WTC11 (cell line): ENCODE measurements around the gene SLC1A3. TPM values are rescaled to one million over a fixed set of nuclear protein-coding genes. Genes with fewer than 3 reads are reported as not detected.

Experiments used
- ATAC-seq: fragments of 200-7000 bp; cut with Tn5 transposase; 2 replicates; pipeline ENCODE4 v1.10.0; 2021; ENCODE audit warnings: mild to moderate bottlenecking, moderate library complexity
- CTCF ChIA-PET: fragments of 300-600 bp; sonication (Branson Sonifier 250); formaldehyde crosslinking; loops from one replicate; lab custom pipeline; 2021; ENCODE audit warnings: antibody characterized with exemption; lab: Charles Lee
- POLR2A ChIA-PET: fragments of 350-600 bp; sonication (Branson Sonifier 250); formaldehyde crosslinking; loops from one replicate; lab custom pipeline; 2021; ENCODE audit warnings: antibody characterized with exemption; lab: Charles Lee
- DNase-seq: peaks from one replicate; pipeline ENCODE4 v3.0.0; 2021; ENCODE audit warnings: low spot score
- H3K27ac Mint-ChIP-seq: 2 replicates; pipeline ENCODE4 v1.8.0; 2021; ENCODE audit warnings: mixed read lengths
- H3K27me3 Mint-ChIP-seq: 2 replicates; pipeline ENCODE4 v1.8.0; 2021; ENCODE audit warnings: low read depth, mild to moderate bottlenecking, moderate library complexity, mixed read lengths
- H3K36me3 Mint-ChIP-seq: 2 replicates; pipeline ENCODE4 v1.8.0; 2021; ENCODE audit warnings: mixed read lengths
- H3K4me1 Mint-ChIP-seq: 2 replicates; pipeline ENCODE4 v1.8.0; 2022; ENCODE audit warnings: mixed read lengths
- H3K4me3 Mint-ChIP-seq: 2 replicates; pipeline ENCODE4 v1.8.0; 2021; ENCODE audit warnings: mild to moderate bottlenecking, moderate library complexity, mixed read lengths
- H3K9me3 Mint-ChIP-seq: 2 replicates; pipeline ENCODE4 v1.8.0; 2021; ENCODE audit warnings: mixed read lengths
- AFF4 ChIP-seq: sonication (generic); formaldehyde crosslinking; IDR thresholded peaks from 2 replicates; pipeline ENCODE4 v1.8.1; 2023; ENCODE audit warnings: mild to moderate bottlenecking, missing genetic modification reagents, borderline replicate concordance
- ATF2 ChIP-seq: sonication (generic); formaldehyde crosslinking; IDR thresholded peaks from 2 replicates; pipeline ENCODE4 v1.8.1; 2022; ENCODE audit warnings: low read depth, missing genetic modification reagents, borderline replicate concordance
- ATF6 ChIP-seq: sonication (generic); formaldehyde crosslinking; IDR thresholded peaks from 2 replicates; pipeline ENCODE4 v1.8.1; 2023; ENCODE audit warnings: mild to moderate bottlenecking, missing genetic modification reagents
- CTCF ChIP-seq: fragments of 200-600 bp; IDR thresholded peaks from 2 replicates; pipeline ENCODE4 v1.8.0; 2022; ENCODE audit warnings: antibody characterized with exemption
- E2F5 ChIP-seq: sonication (generic); formaldehyde crosslinking; IDR thresholded peaks from 2 replicates; pipeline ENCODE4 v1.8.1; 2022; ENCODE audit warnings: mild to moderate bottlenecking, moderate library complexity, missing genetic modification reagents
- ERG ChIP-seq: fragments of 250-450 bp; sonication (Bioruptor Pico); IDR thresholded peaks from 2 replicates; pipeline ENCODE4 v1.8.0; 2021; ENCODE audit warnings: mild to moderate bottlenecking
- ESRRA ChIP-seq: sonication (generic); formaldehyde crosslinking; IDR thresholded peaks from 2 replicates; pipeline ENCODE4 v1.8.1; 2022; ENCODE audit warnings: mild to moderate bottlenecking, missing genetic modification reagents, borderline replicate concordance
- FOXJ3 ChIP-seq: sonication (generic); formaldehyde crosslinking; IDR thresholded peaks from 2 replicates; pipeline ENCODE4 v1.9.0; 2021; ENCODE audit warnings: missing genetic modification reagents, mild to moderate bottlenecking, borderline replicate concordance
- GTF2I ChIP-seq: fragments of 250-450 bp; sonication (Bioruptor Pico); conservative IDR thresholded peaks from 2 replicates; pipeline ENCODE4 v1.4.0; 2021; ENCODE audit warnings: mild to moderate bottlenecking
- HMGA2 ChIP-seq: fragments of 250-450 bp; sonication (Bioruptor Pico); IDR thresholded peaks from 2 replicates; pipeline ENCODE4 v1.4.0; 2021; ENCODE audit warnings: mild to moderate bottlenecking, moderate library complexity
- JUN ChIP-seq: sonication (generic); formaldehyde crosslinking; IDR thresholded peaks from 2 replicates; pipeline ENCODE4 v1.8.0; 2023; ENCODE audit warnings: mild to moderate bottlenecking, missing genetic modification reagents
- NR1H2 ChIP-seq: sonication (generic); formaldehyde crosslinking; IDR thresholded peaks from 2 replicates; pipeline ENCODE4 v1.9.0; 2021; ENCODE audit warnings: mild to moderate bottlenecking, moderate library complexity, missing genetic modification reagents
- NR2C2 ChIP-seq: sonication (generic); formaldehyde crosslinking; IDR thresholded peaks from 2 replicates; pipeline ENCODE4 v1.8.0; 2022; ENCODE audit warnings: mild to moderate bottlenecking, missing genetic modification reagents
- OVOL2 ChIP-seq: fragments of 250-450 bp; sonication (Bioruptor Pico); IDR thresholded peaks from 2 replicates; pipeline ENCODE4 v1.9.0; 2021; ENCODE audit warnings: mild to moderate bottlenecking, borderline replicate concordance
- RELA ChIP-seq: sonication (generic); formaldehyde crosslinking; IDR thresholded peaks from 2 replicates; pipeline ENCODE4 v1.8.1; 2022; ENCODE audit warnings: missing genetic modification reagents, mild to moderate bottlenecking, borderline replicate concordance
- SMAD3 ChIP-seq: sonication (generic); formaldehyde crosslinking; IDR thresholded peaks from 2 replicates; pipeline ENCODE4 v1.8.0; 2022; ENCODE audit warnings: missing genetic modification reagents, mild to moderate bottlenecking, borderline replicate concordance
- STAT6 ChIP-seq: sonication (generic); formaldehyde crosslinking; conservative IDR thresholded peaks from 2 replicates; pipeline ENCODE4 v1.8.1; 2023; ENCODE audit warnings: mild to moderate bottlenecking, low read depth, missing genetic modification reagents, moderate library complexity
- TCF7 ChIP-seq: sonication (generic); formaldehyde crosslinking; IDR thresholded peaks from 2 replicates; pipeline ENCODE4 v1.8.0; 2022; ENCODE audit warnings: mild to moderate bottlenecking, low read depth, missing genetic modification reagents, moderate library complexity
- ZNF138 ChIP-seq: sonication (generic); formaldehyde crosslinking; conservative IDR thresholded peaks from 2 replicates; pipeline ENCODE4 v1.8.1; 2022; ENCODE audit warnings: mild to moderate bottlenecking, moderate library complexity, missing genetic modification reagents
- ZNF232 ChIP-seq: sonication (generic); formaldehyde crosslinking; IDR thresholded peaks from 2 replicates; pipeline ENCODE4 v1.8.0; 2022; ENCODE audit warnings: mild to moderate bottlenecking, missing genetic modification reagents
- ZNF416 ChIP-seq: fragments of 250-450 bp; sonication (Bioruptor Pico); IDR thresholded peaks from 2 replicates; pipeline ENCODE4 v1.9.0; 2021; ENCODE audit warnings: mild to moderate bottlenecking, inconsistent platforms
- ZNF423 ChIP-seq: fragments of 250-450 bp; sonication (Bioruptor Pico); IDR thresholded peaks from 2 replicates; pipeline ENCODE4 v2.1.2; 2022; ENCODE audit warnings: mild to moderate bottlenecking, moderate library complexity
- total RNA-seq: library from RNA; stranded (reverse); gene quantifications from 3 replicates; pipeline ENCODE4 v1.2.3, GENCODE V29; 2021

Gene SLC1A3
- total RNA-seq, 1 experiment from 2014 or later: 77.9 TPM

- ChIA-PET CTCF (no interaction called here), POLR2A (no interaction called here)
- Mint-ChIP-seq H3K4me3 (no peak overlapping the region), H3K4me1 (peaks cover 62% of the 10 kb centered on the region), H3K36me3 (peaks cover 12% of the 10 kb centered on the region), H3K27me3 (no peaks in the 10 kb centered on the region), H3K27ac (no peak overlapping the region), H3K9me3 (no peaks in the 10 kb centered on the region)
- TF ChIP-seq CTCF: no peak
- no peak for TF ChIP-seq GTF2I (CRISPR knock-in tag)
- TF ChIP-seq FOXJ3: no peak
- TF ChIP-seq ZNF423 (CRISPR knock-in tag): no peak
- TF ChIP-seq TCF7 (CRISPR knock-in tag): no peak
- no peak for TF ChIP-seq ATF2
- TF ChIP-seq NR2C2 (CRISPR knock-in tag): no peak
- no peak for TF ChIP-seq HMGA2 (CRISPR knock-in tag)
- no peak for TF ChIP-seq ERG (CRISPR knock-in tag)
- TF ChIP-seq ZNF416 (CRISPR knock-in tag): no peak
- TF ChIP-seq SMAD3 (CRISPR knock-in tag): no peak
- TF ChIP-seq ZNF138: no peak
- no peak for TF ChIP-seq NR1H2 (CRISPR knock-in tag)
- ATAC-seq (no peak), DNase-seq (no peak)
Measured at GRCh38 chr5:36656556-36656955, 50.1 kb downstream of the SLC1A3 start.

GRCh38 chr5:36657563-36657995 is 51.2 kb downstream of the SLC1A3 start:
- Mint-ChIP-seq H3K27ac (peak overlapping the region; percentile 58; the same call in 1 of the 2 replicates), H3K9me3 (no peaks in the 10 kb centered on the region)
- TF ChIP-seq RELA: no peak
- TF ChIP-seq GTF2I (CRISPR knock-in tag): no peak
- TF ChIP-seq STAT6: no peak
- no peak for TF ChIP-seq ESRRA (CRISPR knock-in tag)
- TF ChIP-seq ATF6: no peak
- no peak for TF ChIP-seq AFF4 (CRISPR knock-in tag)
- TF ChIP-seq ZNF232 (CRISPR knock-in tag): no peak
- TF ChIP-seq E2F5: no peak
- TF ChIP-seq JUN (CRISPR knock-in tag): no peak
- TF ChIP-seq OVOL2: no peak

More at GRCh38 chr5:36657563-36657995, 51.2 kb downstream of the SLC1A3 start:
- POLR2A ChIA-PET: no interaction called here
- Mint-ChIP-seq H3K27me3 (no peaks in the 10 kb centered on the region), H3K4me3 (no peak overlapping the region), H3K36me3 (peaks cover 7% of the 10 kb centered on the region), H3K4me1 (peaks cover 73% of the 10 kb centered on the region)
- CTCF ChIA-PET: no interaction called here
- no peak for ATAC-seq
- no peak for DNase-seq
